ENCODE results near the gene TLE6.

DNA sequence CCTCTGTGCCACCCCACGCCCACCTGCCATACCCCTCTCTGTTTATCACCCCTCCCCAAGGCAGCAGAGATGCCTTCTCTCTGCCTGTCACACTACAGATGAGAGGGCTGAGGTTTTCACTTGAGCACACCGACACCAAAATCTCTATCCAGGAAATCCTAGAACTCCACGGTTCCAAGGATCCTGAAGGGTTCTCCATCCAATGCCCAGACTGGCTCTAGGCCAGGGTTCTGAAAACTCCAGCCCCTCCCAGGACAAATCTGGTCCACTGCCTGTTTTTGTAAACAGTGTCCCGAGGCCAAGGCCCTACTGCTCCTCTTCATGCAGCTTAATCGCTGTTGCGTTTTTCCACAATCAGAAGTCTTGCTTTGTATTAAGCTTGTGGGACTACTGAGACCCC, 31.6 kb downstream of the TLE6 start:
- TF ChIP-seq, protein P1, sequence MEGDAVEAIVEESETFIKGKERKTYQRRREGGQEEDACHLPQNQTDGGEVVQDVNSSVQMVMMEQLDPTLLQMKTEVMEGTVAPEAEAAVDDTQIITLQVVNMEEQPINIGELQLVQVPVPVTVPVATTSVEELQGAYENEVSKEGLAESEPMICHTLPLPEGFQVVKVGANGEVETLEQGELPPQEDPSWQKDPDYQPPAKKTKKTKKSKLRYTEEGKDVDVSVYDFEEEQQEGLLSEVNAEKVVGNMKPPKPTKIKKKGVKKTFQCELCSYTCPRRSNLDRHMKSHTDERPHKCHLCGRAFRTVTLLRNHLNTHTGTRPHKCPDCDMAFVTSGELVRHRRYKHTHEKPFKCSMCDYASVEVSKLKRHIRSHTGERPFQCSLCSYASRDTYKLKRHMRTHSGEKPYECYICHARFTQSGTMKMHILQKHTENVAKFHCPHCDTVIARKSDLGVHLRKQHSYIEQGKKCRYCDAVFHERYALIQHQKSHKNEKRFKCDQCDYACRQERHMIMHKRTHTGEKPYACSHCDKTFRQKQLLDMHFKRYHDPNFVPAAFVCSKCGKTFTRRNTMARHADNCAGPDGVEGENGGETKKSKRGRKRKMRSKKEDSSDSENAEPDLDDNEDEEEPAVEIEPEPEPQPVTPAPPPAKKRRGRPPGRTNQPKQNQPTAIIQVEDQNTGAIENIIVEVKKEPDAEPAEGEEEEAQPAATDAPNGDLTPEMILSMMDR (conservative IDR thresholded peaks at IDR 0.05): no peak
- TF ChIP-seq ZFX (IDR thresholded peaks at IDR 0.05): no peak
